ENCODE results near the gene EPB41L4A.

Gene EPB41L4A

GRCh38 chr5:112318346-112318745, 100.7 kb downstream of the EPB41L4A start:
- Histone ChIP-seq H3K9me3 (ENCODE audit: control insufficient read depth in 5 of 5, low read length in 5 of 5) (no peaks in the 10 kb centered on the region), H3K4me3 (ENCODE audit: low read depth in 1 of 5, low read length in 5 of 5) (no peak overlapping the region), H3K27ac (ENCODE audit: low read depth, low read length) (no peak overlapping the region), H3K27me3 (ENCODE audit: control insufficient read depth in 5 of 5, insufficient read depth in 4 of 5, low read length in 5 of 5) (no peaks in the 10 kb centered on the region), H3K36me3 (ENCODE audit: control insufficient read depth in 5 of 5, insufficient read depth in 5 of 5, low read length in 5 of 5) (no peaks in the 10 kb centered on the region), H3K9ac (ENCODE audit: low read length in 5 of 5) (no peak overlapping the region), H3K4me1 (ENCODE audit: control insufficient read depth in 5 of 5, insufficient read depth in 5 of 5, low read length in 5 of 5) (peaks cover 0 to 4% (median 0%) of the 10 kb centered on the region in 5 donors)

GRCh38 chr5:112317866-112318265, 101.2 kb downstream of the EPB41L4A start:
- H3K9ac ChIP-seq (ENCODE audit: low read length in 5 of 5), result no peak overlapping the region
- no peak overlapping the region for H3K4me3 ChIP-seq (ENCODE audit: low read depth in 1 of 5, low read length in 5 of 5)
- H3K9me3 ChIP-seq (ENCODE audit: control insufficient read depth in 5 of 5, low read length in 5 of 5), result no peaks in the 10 kb centered on the region
- H3K27me3 ChIP-seq (ENCODE audit: control insufficient read depth in 5 of 5, insufficient read depth in 4 of 5, low read length in 5 of 5), result no peaks in the 10 kb centered on the region
- peaks cover 0 to 4% (median 2%) of the 10 kb centered on the region in 5 donors for H3K4me1 ChIP-seq (ENCODE audit: control insufficient read depth in 5 of 5, insufficient read depth in 5 of 5, low read length in 5 of 5)
- no peaks in the 10 kb centered on the region for H3K36me3 ChIP-seq (ENCODE audit: control insufficient read depth in 5 of 5, insufficient read depth in 5 of 5, low read length in 5 of 5)
- no peak overlapping the region for H3K27ac ChIP-seq (ENCODE audit: low read depth, low read length)

- no peak overlapping the region for H3K27ac ChIP-seq (ENCODE audit: low read depth, low read length)
- H3K4me1 ChIP-seq (ENCODE audit: control insufficient read depth in 5 of 5, insufficient read depth in 5 of 5, low read length in 5 of 5), result peaks cover 0 to 10% (median 6%) of the 10 kb centered on the region in 5 donors
- no peak overlapping the region for H3K9ac ChIP-seq (ENCODE audit: low read length in 5 of 5)
- no peaks in the 10 kb centered on the region for H3K36me3 ChIP-seq (ENCODE audit: control insufficient read depth in 5 of 5, insufficient read depth in 5 of 5, low read length in 5 of 5)
- H3K27me3 ChIP-seq (ENCODE audit: control insufficient read depth in 5 of 5, insufficient read depth in 4 of 5, low read length in 5 of 5), result no peaks in the 10 kb centered on the region
- no peak overlapping the region for H3K4me3 ChIP-seq (ENCODE audit: low read depth in 1 of 5, low read length in 5 of 5)
- H3K9me3 ChIP-seq (ENCODE audit: control insufficient read depth in 5 of 5, low read length in 5 of 5), result no peaks in the 10 kb centered on the region
Measured at GRCh38 chr5:112316731-112317130, 102.3 kb downstream of the EPB41L4A start.

- no peaks in the 10 kb centered on the region for H3K36me3 ChIP-seq (ENCODE audit: control insufficient read depth in 5 of 5, insufficient read depth in 5 of 5, low read length in 5 of 5)
- H3K9ac ChIP-seq (ENCODE audit: low read length in 5 of 5), result peak overlapping the region in 1 of 5 donors; percentile 1
- no peaks in the 10 kb centered on the region for H3K9me3 ChIP-seq (ENCODE audit: control insufficient read depth in 5 of 5, low read length in 5 of 5)
- no peaks in the 10 kb centered on the region for H3K27me3 ChIP-seq (ENCODE audit: control insufficient read depth in 5 of 5, insufficient read depth in 4 of 5, low read length in 5 of 5)
- peaks cover 0 to 10% (median 6%) of the 10 kb centered on the region in 5 donors for H3K4me1 ChIP-seq (ENCODE audit: control insufficient read depth in 5 of 5, insufficient read depth in 5 of 5, low read length in 5 of 5)
- no peak overlapping the region for H3K27ac ChIP-seq (ENCODE audit: low read depth, low read length)
- H3K4me3 ChIP-seq (ENCODE audit: low read depth in 1 of 5, low read length in 5 of 5), result no peak overlapping the region
Measured at GRCh38 chr5:112316006-112316405, 103.1 kb downstream of the EPB41L4A start.

- H3K27me3 ChIP-seq (ENCODE audit: control insufficient read depth in 5 of 5, insufficient read depth in 4 of 5, low read length in 5 of 5), result no peaks in the 10 kb centered on the region
- H3K36me3 ChIP-seq (ENCODE audit: control insufficient read depth in 5 of 5, insufficient read depth in 5 of 5, low read length in 5 of 5), result no peaks in the 10 kb centered on the region
- peaks cover 0 to 3% (median 0%) of the 10 kb centered on the region in 5 donors for H3K9me3 ChIP-seq (ENCODE audit: control insufficient read depth in 5 of 5, low read length in 5 of 5)
- H3K4me3 ChIP-seq (ENCODE audit: low read depth in 1 of 5, low read length in 5 of 5), result no peak overlapping the region
- no peak overlapping the region for H3K9ac ChIP-seq (ENCODE audit: low read length in 5 of 5)
- H3K27ac ChIP-seq (ENCODE audit: low read depth, low read length), result no peak overlapping the region
- H3K4me1 ChIP-seq (ENCODE audit: control insufficient read depth in 5 of 5, insufficient read depth in 5 of 5, low read length in 5 of 5), result peaks cover 0 to 8% (median 6%) of the 10 kb centered on the region in 5 donors
Measured at GRCh38 chr5:112312295-112313275, 106.5 kb downstream of the EPB41L4A start.

- H3K36me3 ChIP-seq (ENCODE audit: control insufficient read depth in 5 of 5, insufficient read depth in 5 of 5, low read length in 5 of 5), result no peaks in the 10 kb centered on the region
- no peaks in the 10 kb centered on the region for H3K27me3 ChIP-seq (ENCODE audit: control insufficient read depth in 5 of 5, insufficient read depth in 4 of 5, low read length in 5 of 5)
- peaks cover 0 to 3% (median 0%) of the 10 kb centered on the region in 5 donors for H3K9me3 ChIP-seq (ENCODE audit: control insufficient read depth in 5 of 5, low read length in 5 of 5)
- H3K9ac ChIP-seq (ENCODE audit: low read length in 5 of 5), result no peak overlapping the region
- no peak overlapping the region for H3K27ac ChIP-seq (ENCODE audit: low read depth, low read length)
- no peak overlapping the region for H3K4me3 ChIP-seq (ENCODE audit: low read depth in 1 of 5, low read length in 5 of 5)
- peaks cover 0 to 8% (median 6%) of the 10 kb centered on the region in 5 donors for H3K4me1 ChIP-seq (ENCODE audit: control insufficient read depth in 5 of 5, insufficient read depth in 5 of 5, low read length in 5 of 5)
Measured at GRCh38 chr5:112310746-112311145, 108.3 kb downstream of the EPB41L4A start.

GRCh38 chr5:112308608-112309007, 110.5 kb downstream of the EPB41L4A start:
- peaks cover 0 to 3% (median 0%) of the 10 kb centered on the region in 5 donors for H3K9me3 ChIP-seq (ENCODE audit: control insufficient read depth in 5 of 5, low read length in 5 of 5)
- H3K27me3 ChIP-seq (ENCODE audit: control insufficient read depth in 5 of 5, insufficient read depth in 4 of 5, low read length in 5 of 5), result no peaks in the 10 kb centered on the region
- H3K4me1 ChIP-seq (ENCODE audit: control insufficient read depth in 5 of 5, insufficient read depth in 5 of 5, low read length in 5 of 5), result peaks cover 0 to 12% (median 6%) of the 10 kb centered on the region in 5 donors
- H3K4me3 ChIP-seq (ENCODE audit: low read depth in 1 of 5, low read length in 5 of 5), result no peak overlapping the region
- no peak overlapping the region for H3K27ac ChIP-seq (ENCODE audit: low read depth, low read length)
- no peak overlapping the region for H3K9ac ChIP-seq (ENCODE audit: low read length in 5 of 5)
- H3K36me3 ChIP-seq (ENCODE audit: control insufficient read depth in 5 of 5, insufficient read depth in 5 of 5, low read length in 5 of 5), result no peaks in the 10 kb centered on the region

GRCh38 chr5:112306956-112307355, 112.1 kb downstream of the EPB41L4A start:
- Histone ChIP-seq H3K4me3 (ENCODE audit: low read depth in 1 of 5, low read length in 5 of 5) (no peak overlapping the region), H3K4me1 (ENCODE audit: control insufficient read depth in 5 of 5, insufficient read depth in 5 of 5, low read length in 5 of 5) (peaks cover 0 to 4% (median 0%) of the 10 kb centered on the region in 5 donors), H3K9ac (ENCODE audit: low read length in 5 of 5) (no peak overlapping the region), H3K9me3 (ENCODE audit: control insufficient read depth in 5 of 5, low read length in 5 of 5) (peaks cover 0 to 3% (median 0%) of the 10 kb centered on the region in 5 donors), H3K27me3 (ENCODE audit: control insufficient read depth in 5 of 5, insufficient read depth in 4 of 5, low read length in 5 of 5) (no peaks in the 10 kb centered on the region), H3K36me3 (ENCODE audit: control insufficient read depth in 5 of 5, insufficient read depth in 5 of 5, low read length in 5 of 5) (peaks cover 0 to 3% (median 0%) of the 10 kb centered on the region in 5 donors), H3K27ac (ENCODE audit: low read depth, low read length) (no peak overlapping the region)

- Histone ChIP-seq H3K4me1 (ENCODE audit: control insufficient read depth in 5 of 5, insufficient read depth in 5 of 5, low read length in 5 of 5) (peaks cover 0 to 4% (median 0%) of the 10 kb centered on the region in 5 donors), H3K9me3 (ENCODE audit: control insufficient read depth in 5 of 5, low read length in 5 of 5) (peaks cover 0 to 1% (median 0%) of the 10 kb centered on the region in 5 donors), H3K36me3 (ENCODE audit: control insufficient read depth in 5 of 5, insufficient read depth in 5 of 5, low read length in 5 of 5) (peaks cover 0 to 3% (median 0%) of the 10 kb centered on the region in 5 donors), H3K27me3 (ENCODE audit: control insufficient read depth in 5 of 5, insufficient read depth in 4 of 5, low read length in 5 of 5) (no peaks in the 10 kb centered on the region), H3K27ac (ENCODE audit: low read depth, low read length) (no peak overlapping the region), H3K9ac (ENCODE audit: low read length in 5 of 5) (no peak overlapping the region), H3K4me3 (ENCODE audit: low read depth in 1 of 5, low read length in 5 of 5) (no peak overlapping the region)
Measured at GRCh38 chr5:112304743-112305142, 114.3 kb downstream of the EPB41L4A start.

GRCh38 chr5:112303685-112304084, 115.4 kb downstream of the EPB41L4A start:
- no peaks in the 10 kb centered on the region for H3K27me3 ChIP-seq (ENCODE audit: control insufficient read depth in 5 of 5, insufficient read depth in 4 of 5, low read length in 5 of 5)
- H3K36me3 ChIP-seq (ENCODE audit: control insufficient read depth in 5 of 5, insufficient read depth in 5 of 5, low read length in 5 of 5), result peaks cover 0 to 3% (median 0%) of the 10 kb centered on the region in 5 donors
- no peak overlapping the region for H3K9ac ChIP-seq (ENCODE audit: low read length in 5 of 5)
- H3K4me1 ChIP-seq (ENCODE audit: control insufficient read depth in 5 of 5, insufficient read depth in 5 of 5, low read length in 5 of 5), result peaks cover 0 to 4% (median 0%) of the 10 kb centered on the region in 5 donors
- H3K4me3 ChIP-seq (ENCODE audit: low read depth in 1 of 5, low read length in 5 of 5), result no peak overlapping the region
- H3K27ac ChIP-seq (ENCODE audit: low read depth, low read length), result no peak overlapping the region
- no peaks in the 10 kb centered on the region for H3K9me3 ChIP-seq (ENCODE audit: control insufficient read depth in 5 of 5, low read length in 5 of 5)

Measured in subcutaneous abdominal adipose tissue (tissue), 5 donors.